ENCODE results near the gene RMDN3.

RMDN3 gene

GRCh38 chr15:40775007-40775406, 20.0 kb upstream of the RMDN3 start:
- intact Hi-C loops (cut with DNase I), result no loop called here
- peak in 1 of 10 donors; percentile 57 for DNase-seq

GRCh38 chr15:40773902-40774301, 18.8 kb upstream of the RMDN3 start:
- intact Hi-C loops (cut with DNase I), result no loop called here
- DNase-seq, result peak in 1 of 10 donors; percentile 65

- intact Hi-C loops (cut with DNase I), result no loop called here
- DNase-seq, result peak in 2 of 10 donors; percentile 53 to 55
Measured at GRCh38 chr15:40773496-40773895, 18.4 kb upstream of the RMDN3 start.

- intact Hi-C loops (cut with DNase I), result no loop called here
- peak in 2 of 10 donors; percentile 45 to 82 for DNase-seq
Measured at GRCh38 chr15:40772014-40772413, 17.0 kb upstream of the RMDN3 start.

GRCh38 chr15:40771242-40771641, 16.2 kb upstream of the RMDN3 start:
- intact Hi-C loops (cut with DNase I), result no loop called here
- no peak for DNase-seq

GRCh38 chr15:40770147-40770721, 15.2 kb upstream of the RMDN3 start:
- peak in 1 of 10 donors; percentile 83 for DNase-seq
- intact Hi-C loops (cut with DNase I), result no loop called here

GRCh38 chr15:40769274-40770146, 14.5 kb upstream of the RMDN3 start, which contains the start of gene C15orf62:
Gene C15orf62 (plus strand): TSS chr15:40769980. CDS start chr15:40770496, 516 bp downstream.
- intact Hi-C loops (cut with DNase I), result no loop called here
- peak in 3 of 10 donors; percentile 41 to 87 (median 85) for DNase-seq

DNA sequence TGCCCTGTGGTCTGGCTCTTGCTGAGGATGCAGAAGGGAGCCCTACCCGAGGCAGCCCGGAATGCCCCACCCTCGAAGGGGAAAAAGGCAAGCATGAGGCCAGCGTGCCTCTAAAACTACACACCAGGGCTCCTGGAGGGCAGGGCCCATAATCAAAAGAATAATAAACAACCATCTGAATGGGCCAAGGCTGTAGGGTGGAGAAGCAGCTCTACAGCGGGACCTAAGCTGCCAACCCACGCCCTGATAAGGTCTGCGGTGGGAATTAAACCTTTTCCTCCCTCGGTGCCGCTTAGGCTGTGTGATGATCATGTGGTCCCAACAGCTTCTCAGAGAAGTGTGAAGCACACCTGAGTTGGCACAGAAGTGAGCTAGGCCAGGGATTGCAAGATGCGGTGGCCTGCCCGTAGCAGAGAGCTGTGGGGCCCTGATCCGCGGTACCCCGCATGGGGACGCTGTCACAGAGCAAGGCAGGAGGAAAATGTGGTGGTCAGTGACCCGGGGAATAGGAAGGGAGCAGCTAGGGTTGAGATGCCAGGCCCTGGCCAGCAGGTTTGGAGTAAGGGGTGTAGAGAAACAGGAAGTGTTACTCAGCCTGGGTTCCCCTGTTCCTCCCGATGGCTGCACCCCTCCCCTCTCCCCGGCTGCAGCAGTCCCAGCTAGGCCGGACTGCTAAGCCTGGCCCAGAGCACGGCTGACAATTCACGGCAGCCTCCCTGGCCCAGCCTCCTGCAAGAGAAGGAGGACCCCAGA, 13.6 kb upstream of the RMDN3 start:
- DNase-seq, result no peak
- intact Hi-C loops (cut with DNase I), result no loop called here

DNA sequence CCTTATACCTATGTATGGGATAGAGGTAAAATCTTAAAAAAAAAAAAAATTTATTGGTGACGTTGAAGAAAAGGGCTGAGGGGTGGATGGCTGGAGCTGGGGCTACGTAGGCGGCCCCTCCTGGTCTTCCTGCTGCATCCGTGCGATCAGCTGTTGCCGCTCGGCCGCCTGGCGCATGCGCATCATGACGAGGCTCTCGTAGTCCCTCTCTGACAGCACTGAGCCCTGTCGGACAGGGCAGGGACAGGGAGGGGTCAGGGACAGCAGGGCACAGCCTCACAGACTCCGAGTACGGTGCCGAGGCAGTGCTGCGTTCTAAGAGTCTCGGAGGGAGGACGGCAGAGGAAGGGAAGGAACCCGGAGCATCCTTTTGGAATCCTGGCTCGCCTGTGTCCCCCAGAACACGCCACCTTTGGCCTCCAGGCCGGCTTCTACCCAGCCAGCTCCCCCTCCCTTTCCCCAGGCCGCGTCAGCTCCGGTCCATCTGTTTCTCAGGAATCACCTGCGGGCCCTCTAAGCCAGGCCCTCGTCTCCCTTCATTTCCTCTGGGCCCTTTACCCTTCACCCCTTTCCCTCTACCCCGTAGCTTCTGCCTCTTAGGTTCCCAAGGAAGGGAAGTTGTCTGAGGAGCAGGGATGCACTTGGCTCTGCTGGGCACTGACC, 12.9 kb upstream of the RMDN3 start:
- intact Hi-C loops (cut with DNase I), result no loop called here

DNA sequence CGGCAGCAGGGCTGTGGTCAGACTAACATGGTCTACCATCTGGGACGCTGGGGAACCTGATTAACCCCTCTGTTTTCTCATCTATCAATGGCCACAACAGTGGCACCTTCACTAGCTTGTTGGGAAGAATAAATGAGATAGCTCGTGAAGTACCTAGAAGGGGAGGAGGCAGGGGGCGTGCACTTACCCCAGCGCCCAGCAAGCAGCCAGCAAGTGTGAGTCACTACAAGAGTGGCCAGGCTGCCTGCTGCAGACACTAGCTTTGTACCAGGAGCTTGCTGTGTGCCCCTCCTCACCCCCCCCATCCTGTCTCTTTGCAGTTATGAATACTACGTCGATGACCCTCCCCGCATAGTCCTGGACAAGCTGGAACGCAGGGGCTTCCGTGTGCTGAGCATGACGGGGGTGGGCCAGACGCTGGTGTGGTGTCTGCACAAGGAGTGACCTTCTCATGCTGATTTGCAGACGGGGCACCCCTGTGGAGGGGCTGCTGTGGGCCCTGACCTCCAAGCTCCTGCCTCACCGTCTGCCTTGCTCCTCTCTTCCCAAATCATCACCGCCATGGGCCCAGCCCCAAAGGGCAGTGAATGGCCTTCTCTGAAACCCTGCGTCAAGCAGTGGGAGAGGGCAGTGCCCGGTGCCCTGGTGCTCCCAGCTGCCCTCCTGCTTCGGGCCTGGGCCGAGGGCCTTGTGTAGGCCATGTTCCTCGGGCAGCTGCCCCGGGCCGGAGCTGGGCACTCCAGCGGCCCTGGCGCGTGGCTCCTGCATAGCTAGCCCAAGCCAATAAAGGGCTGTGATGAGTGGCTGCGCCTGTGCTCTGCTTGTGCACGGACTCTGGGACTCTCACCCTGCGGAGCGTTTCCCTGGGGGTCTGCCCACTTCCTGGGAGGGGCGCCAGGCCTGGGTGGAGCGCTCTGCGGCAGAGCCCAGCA, 12.1 kb upstream of the RMDN3 start:
- intact Hi-C loops (cut with DNase I), result no loop called here
- DNase-seq, result peak in 2 of 10 donors; percentile 58 to 68

More for the DNA sequence above, 12.9 kb upstream of the RMDN3 start:
- DNase-seq, result peak in 1 of 10 donors; percentile 62

GRCh38 chr15:40766194-40766815, 11.3 kb upstream of the RMDN3 start:
- no peak for DNase-seq

DNA sequence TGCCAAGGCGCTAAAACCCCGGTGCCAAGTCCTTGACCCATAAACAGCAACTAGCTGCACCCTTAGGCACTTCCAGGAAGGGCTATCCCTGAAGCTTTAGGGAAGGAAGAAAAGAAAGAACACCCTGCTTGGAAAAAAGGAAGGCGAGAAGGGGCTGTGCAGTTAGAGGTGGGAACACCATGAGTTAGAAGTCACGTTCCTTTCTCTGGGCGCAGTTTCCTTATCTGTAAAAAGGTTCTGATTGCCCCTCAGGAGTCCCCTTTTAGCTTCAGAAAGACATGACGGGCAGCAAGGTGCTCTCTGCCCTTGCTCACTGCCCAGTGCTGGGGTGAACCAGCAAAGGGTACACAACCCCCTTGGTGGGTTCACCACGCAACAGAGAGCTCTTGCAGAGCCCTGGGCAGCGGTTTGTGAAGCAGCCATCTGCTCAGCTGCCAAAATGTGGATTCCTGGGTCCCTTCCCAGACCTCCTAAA, 9.6 kb upstream of the RMDN3 start:
- intact Hi-C loops (cut with DNase I), result no loop called here
- DNase-seq, result peak in 1 of 10 donors; percentile 62

More at GRCh38 chr15:40766194-40766815, 11.3 kb upstream of the RMDN3 start:
- intact Hi-C loops (cut with DNase I), result no loop called here

- peak in 8 of 10 donors; percentile 35 to 94 (median 64) for DNase-seq
- intact Hi-C loops (cut with DNase I), result no loop called here
Measured at GRCh38 chr15:40763801-40764628, 9.0 kb upstream of the RMDN3 start, which contains the start of gene GCHFR. Gene GCHFR (plus strand): TSS chr15:40764068. CDS start chr15:40764181, 113 bp downstream.

- peak in 5 of 10 donors; percentile 38 to 90 (median 85) for DNase-seq
- intact Hi-C loops (cut with DNase I), result no loop called here
Measured at GRCh38 chr15:40762919-40763800, 8.1 kb upstream of the RMDN3 start.

- DNase-seq, result peak in 1 of 10 donors; percentile 3
- intact Hi-C loops (cut with DNase I), result loop anchor here (10.0 kb wide), 1 partner anchor 195 kb away; the partner anchor contains the start of genes CCDC32 and RPUSD2
Measured at GRCh38 chr15:40759961-40760360, 4.9 kb upstream of the RMDN3 start.

DNA sequence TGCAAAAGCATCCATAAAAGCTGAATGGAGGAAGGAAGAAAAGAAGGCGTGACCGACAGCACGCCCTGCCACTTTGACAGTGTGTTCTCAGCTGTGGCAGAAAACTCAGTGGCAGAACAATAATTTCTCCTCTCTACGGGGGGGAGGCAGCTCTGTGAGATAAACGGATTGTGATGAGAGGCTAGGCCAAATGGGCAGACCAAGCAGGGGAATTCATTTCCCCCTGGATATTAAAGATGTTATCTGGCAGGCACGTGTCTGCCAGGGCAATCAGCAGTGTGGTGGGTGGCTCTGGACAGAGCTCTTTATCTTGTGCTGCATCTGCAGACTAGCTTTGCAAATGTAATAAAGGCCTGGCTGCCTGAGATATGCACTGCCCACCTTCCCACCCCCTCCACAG, 1.9 kb upstream of the RMDN3 start:
- intact Hi-C loops (cut with DNase I), result loop anchor here (10.0 kb wide), 1 partner anchor 192 kb away; the partner anchor contains the start of genes CCDC32 and RPUSD2
- DNase-seq, result peak in 2 of 10 donors; percentile 1 to 5

Measured in posterior cingulate gyrus (tissue), 11 donors.